Thyroid gland (tissue), 4 donors: ENCODE data around the gene AMOT. TPM values are rescaled to one million over a fixed set of nuclear protein-coding genes. Genes with fewer than 3 reads are reported as not detected.

Experiments used
- DNase-seq, 2 donors: peaks; one replicate each; pipeline ENCODE4 v3.0.0-alpha.2; 2019
- H3K27ac ChIP-seq, 3 donors: fragments of 200-600 bp; sonication (generic); 1 replicate in 2 of 3; 2 replicates in 1 of 3; pipeline ENCODE4 v1.5.1; 2016 to 2019; ENCODE audit warnings: mild to moderate bottlenecking in 1 of 3, moderate library complexity in 1 of 3
- H3K27me3 ChIP-seq: fragments of 200-600 bp; sonication (generic); one replicate; pipeline ENCODE4 v1.5.1; 2019
- H3K36me3 ChIP-seq, 2 donors: fragments of 200-600 bp; sonication (generic); one replicate each; pipeline ENCODE4 v1.5.1; 2016 to 2019
- H3K4me1 ChIP-seq, 2 donors: fragments of 200-600 bp; sonication (generic); one replicate each; pipeline ENCODE4 v1.5.1; 2017 to 2019
- H3K4me3 ChIP-seq, 3 donors: fragments of 200-600 bp; sonication (generic); replicated peaks in 1 of 3; 1 replicate in 2 of 3; 2 replicates in 1 of 3; pipeline ENCODE4 v1.5.1; 2016; ENCODE audit warnings: mild to moderate bottlenecking in 1 of 3
- H3K9me3 ChIP-seq: fragments of 200-600 bp; sonication (generic); one replicate; pipeline ENCODE4 v1.5.1; 2017
- CTCF ChIP-seq, 6 experiments: fragments of 200-600 bp in 3 of 6; fragments of 450-650 bp in 3 of 6; sonication (generic) in 3 of 6; IDR thresholded peaks; one replicate each; pipeline ENCODE4 v1.5.1; 2016 to 2019; ENCODE audit warnings: antibody characterized with exemption in 6 of 6, mild to moderate bottlenecking in 2 of 6, inconsistent platforms in 1 of 6, moderate library complexity in 1 of 6
- POLR2A ChIP-seq, 2 donors: fragments of 450-650 bp; IDR thresholded peaks; one replicate each; pipeline ENCODE4 v1.6.1; 2017; ENCODE audit warnings: antibody characterized with exemption in 2 of 2, mild to moderate bottlenecking in 2 of 2, moderate library complexity in 1 of 2
- WGBS, 2 donors: methylation state at CpG; one replicate each; pipeline ENCODE4 v1.1.5; 2017; 5-methylcytosine and 5-hydroxymethylcytosine counted together
- intact Hi-C: fragments of 100-400 bp; cut with DNase I; formaldehyde crosslinking; loops from one replicate; pipeline ENCODE4 v1.15.1; 2023
- total RNA-seq, 4 donors: library from RNA; depleted of rRNA; stranded (reverse); fragments of >200 nt; gene quantifications; one replicate each; pipeline ENCODE4 v1.2.3, GENCODE V29; 2016

Gene AMOT
- total RNA-seq, 4 donors from 2014 or later, result 8.0 to 20.7 (median 14.1) TPM

- Histone ChIP-seq H3K9me3 (no peaks in the 10 kb centered on the region), H3K27ac (no peak overlapping the region), H3K4me3 (no peak overlapping the region), H3K4me1 (no peaks in the 10 kb centered on the region), H3K36me3 (no peaks in the 10 kb centered on the region), H3K27me3 (no peaks in the 10 kb centered on the region)
- no peak for TF ChIP-seq CTCF (IDR thresholded peaks at IDR 0.05)
- no peak for TF ChIP-seq POLR2A (IDR thresholded peaks at IDR 0.05)
- intact Hi-C loops, result no loop called here
- WGBS, 2 donors, result 90 to 96% methylated on average over 4 of the region's 4 CpGs
- DNase-seq, result no peak
These were observed 50.7 kb downstream of the AMOT start for GRCh38 chrX:112789931-112790330.

GRCh38 chrX:112786076-112786475 is 54.6 kb downstream of the AMOT start:
- intact Hi-C loops, result no loop called here
- Histone ChIP-seq H3K4me1 (no peaks in the 10 kb centered on the region), H3K27ac (no peak overlapping the region), H3K9me3 (no peaks in the 10 kb centered on the region), H3K36me3 (no peaks in the 10 kb centered on the region), H3K4me3 (no peak overlapping the region), H3K27me3 (no peaks in the 10 kb centered on the region)
- DNase-seq, result no peak
- WGBS, 2 donors, result 87 to 88% methylated on average over 2 of the region's 2 CpGs
- TF ChIP-seq POLR2A (IDR thresholded peaks at IDR 0.05), result no peak

GRCh38 chrX:112785344-112785743 is 55.3 kb downstream of the AMOT start:
- TF ChIP-seq POLR2A (IDR thresholded peaks at IDR 0.05), result no peak
- no peak for TF ChIP-seq CTCF (IDR thresholded peaks at IDR 0.05)
- H3K27me3 ChIP-seq, result no peaks in the 10 kb centered on the region
- 83 to 85% methylated on average over 5 of the region's 5 CpGs for WGBS, 2 donors
- H3K27ac ChIP-seq, result no peak overlapping the region
- intact Hi-C loops, result no loop called here
- no peaks in the 10 kb centered on the region for H3K4me1 ChIP-seq
- no peak overlapping the region for H3K4me3 ChIP-seq
- H3K9me3 ChIP-seq, result no peaks in the 10 kb centered on the region
- H3K36me3 ChIP-seq, result no peaks in the 10 kb centered on the region
- no peak for DNase-seq

GRCh38 chrX:112784692-112785091 is 55.9 kb downstream of the AMOT start:
- Histone ChIP-seq H3K4me1 (no peaks in the 10 kb centered on the region), H3K4me3 (no peak overlapping the region), H3K27me3 (no peaks in the 10 kb centered on the region), H3K27ac (no peak overlapping the region), H3K9me3 (no peaks in the 10 kb centered on the region), H3K36me3 (no peaks in the 10 kb centered on the region)
- intact Hi-C loops, result no loop called here
- DNase-seq, result no peak
- 80 to 100% methylated on average over 1 to 2 of the region's 3 CpGs for WGBS, 2 donors
- TF ChIP-seq CTCF (IDR thresholded peaks at IDR 0.05), result no peak
- TF ChIP-seq POLR2A (IDR thresholded peaks at IDR 0.05), result no peak

GRCh38 chrX:112779139-112779538 is 61.5 kb downstream of the AMOT start:
- Histone ChIP-seq H3K4me1 (no peaks in the 10 kb centered on the region), H3K9me3 (no peaks in the 10 kb centered on the region), H3K27ac (no peak overlapping the region), H3K36me3 (no peaks in the 10 kb centered on the region), H3K4me3 (no peak overlapping the region), H3K27me3 (no peaks in the 10 kb centered on the region)
- WGBS, 2 donors, result 89 to 100% methylated on average over 2 to 4 of the region's 9 CpGs
- no peak for TF ChIP-seq CTCF (IDR thresholded peaks at IDR 0.05)
- no peak for TF ChIP-seq POLR2A (IDR thresholded peaks at IDR 0.05)
- intact Hi-C loops, result no loop called here
- no peak for DNase-seq
